Naive thymus-derived CD8-positive, alpha-beta T cell (primary cell): ENCODE results near the gene TSPAN18. TPM values are rescaled to one million over a fixed set of nuclear protein-coding genes. Genes with fewer than 3 reads are reported as not detected.

Source experiments
- ATAC-seq, 2 donors: fragments of 150-1000 bp; cut with Tn5 transposase in 1 of 2; sonication (Bioruptor Pico), chemical (Tn5 transposase) in 1 of 2; 1 replicate in 1 of 2; 2 replicates in 1 of 2; pipeline ENCODE4 v1.10.0; 2021; ENCODE audit warnings: mild to moderate bottlenecking in 2 of 2, moderate library complexity in 2 of 2
- POLR2A ChIA-PET: fragments of 350-600 bp; sonication (Branson Sonifier 250); formaldehyde crosslinking; loops from one replicate; lab custom pipeline; 2021; ENCODE audit warnings: antibody characterized with exemption; lab: Charles Lee
- DNase-seq, 10 donors: peaks; one replicate each; pipeline versions ENCODE4 v3.0.0 to v3.0.0-alpha.2; 2020 to 2022
- H3K27ac Mint-ChIP-seq, 10 donors: one replicate each; pipeline ENCODE4 v1.8.0; 2020 to 2022; ENCODE audit warnings: mild to moderate bottlenecking in 10 of 10, mixed read lengths in 10 of 10, moderate library complexity in 4 of 10, inconsistent platforms in 1 of 10
- H3K27me3 Mint-ChIP-seq, 5 donors: one replicate each; pipeline ENCODE4 v1.8.0; 2021 to 2022; ENCODE audit warnings: mixed read lengths in 5 of 5
- H3K36me3 Mint-ChIP-seq, 3 donors: one replicate each; pipeline ENCODE4 v1.8.0; 2020 to 2022; ENCODE audit warnings: mixed read lengths in 3 of 3, mild to moderate bottlenecking in 2 of 3, inconsistent platforms in 1 of 3
- H3K4me1 Mint-ChIP-seq, 4 donors: one replicate each; pipeline ENCODE4 v1.8.0; 2021 to 2022; ENCODE audit warnings: mixed read lengths in 4 of 4
- H3K4me3 Mint-ChIP-seq, 10 donors: one replicate each; pipeline ENCODE4 v1.8.0; 2020 to 2022; ENCODE audit warnings: mild to moderate bottlenecking in 10 of 10, mixed read lengths in 10 of 10, moderate library complexity in 6 of 10, inconsistent platforms in 1 of 10
- H3K9me3 Mint-ChIP-seq, 9 donors: one replicate each; pipeline ENCODE4 v1.8.0; 2020 to 2022; ENCODE audit warnings: mixed read lengths in 9 of 9, mild to moderate bottlenecking in 3 of 9, inconsistent platforms in 1 of 9, moderate library complexity in 1 of 9
- polyA plus RNA-seq, 3 donors: library from polyadenylated mRNA; unstranded; fragments of 300-500 nt; fragmentation: Illumina TruSeq; gene quantifications; one replicate each; pipeline ENCODE4 v1.2.3, GENCODE V29; 2021
- total RNA-seq, 8 experiments: library from RNA in 2 of 8; stranded (reverse) in 2 of 8; gene quantifications; one replicate each; pipeline ENCODE4 v1.2.3 and lab custom pipeline; 2021 to 2026

The TSPAN18 gene
- total and polyA plus RNA-seq, 5 experiments from 2014 or later, result 0.73 to 5.5 (median 1.5) TPM

DNA sequence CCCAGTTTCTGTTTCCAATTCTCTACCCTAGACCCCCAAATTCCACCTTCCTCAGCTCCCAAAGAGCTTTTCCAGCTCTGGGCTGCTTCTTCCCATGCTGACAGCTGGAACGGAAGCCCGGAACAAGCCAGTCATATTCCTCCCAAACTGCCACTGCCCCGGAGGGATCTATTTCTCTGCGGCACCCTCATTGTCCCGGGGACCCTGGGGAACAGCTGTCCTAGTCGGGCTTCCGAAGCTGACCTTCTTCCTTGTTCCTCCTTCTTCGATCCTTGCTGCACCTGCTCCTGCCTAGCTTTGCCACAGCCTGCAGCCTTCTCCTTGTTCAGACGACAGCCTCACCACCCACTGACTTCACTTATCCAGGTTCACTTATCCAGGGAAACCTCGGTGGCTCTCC, 105.7 kb downstream of the TSPAN18 start:
- Mint-ChIP-seq H3K4me3 (no peak overlapping the region), H3K27ac (no peak overlapping the region), H3K9me3 (peaks cover 0 to 5% (median 0%) of the 10 kb centered on the region in 9 donors), H3K27me3 (peaks cover 0 to 9% (median 1%) of the 10 kb centered on the region in 5 donors), H3K4me1 (peaks cover 0 to 5% (median 0%) of the 10 kb centered on the region in 4 donors), H3K36me3 (no peaks in the 10 kb centered on the region)
- POLR2A ChIA-PET, result no interaction called here
- DNase-seq (no peak), ATAC-seq (no peak)

DNA sequence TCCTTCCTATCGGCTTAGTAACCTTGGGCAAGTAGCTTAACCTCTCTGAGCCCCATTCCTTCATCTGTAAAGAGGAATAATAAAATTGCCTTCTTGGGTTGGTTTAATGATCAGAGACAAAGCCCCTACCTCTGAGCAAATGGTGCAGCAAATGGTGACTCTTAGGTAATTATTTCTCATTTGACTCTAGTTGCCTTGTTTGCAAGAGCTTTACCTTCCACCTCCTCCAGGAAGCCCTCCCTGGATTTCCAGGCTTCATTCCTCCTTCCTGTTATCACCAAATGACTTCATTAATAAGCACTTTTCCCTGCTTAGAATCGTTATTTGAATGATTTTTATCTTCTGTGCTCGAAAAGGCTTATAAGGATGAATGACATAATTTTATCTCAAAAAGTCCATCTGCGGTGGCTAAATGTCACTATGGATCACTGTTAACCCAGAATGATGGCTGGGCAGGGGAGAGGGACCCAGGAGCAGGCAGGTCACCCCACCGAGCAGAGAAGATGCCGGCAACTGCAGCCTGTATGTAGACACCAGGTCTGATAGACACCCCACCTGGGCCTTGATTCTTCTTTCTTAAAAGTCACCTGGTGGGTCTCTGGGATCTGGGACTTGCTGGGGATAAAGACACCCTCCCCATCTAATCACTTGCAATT, 106.6 kb downstream of the TSPAN18 start:
- Mint-ChIP-seq H3K9me3 (peaks cover 0 to 5% (median 0%) of the 10 kb centered on the region in 9 donors), H3K27me3 (peaks cover 0 to 9% (median 1%) of the 10 kb centered on the region in 5 donors), H3K27ac (no peak overlapping the region), H3K4me3 (no peak overlapping the region), H3K4me1 (peaks cover 0 to 5% (median 0%) of the 10 kb centered on the region in 4 donors), H3K36me3 (peaks cover 0 to 4% (median 0%) of the 10 kb centered on the region in 3 donors)
- ATAC-seq (no peak), DNase-seq (no peak)
- POLR2A ChIA-PET, result no interaction called here

DNA sequence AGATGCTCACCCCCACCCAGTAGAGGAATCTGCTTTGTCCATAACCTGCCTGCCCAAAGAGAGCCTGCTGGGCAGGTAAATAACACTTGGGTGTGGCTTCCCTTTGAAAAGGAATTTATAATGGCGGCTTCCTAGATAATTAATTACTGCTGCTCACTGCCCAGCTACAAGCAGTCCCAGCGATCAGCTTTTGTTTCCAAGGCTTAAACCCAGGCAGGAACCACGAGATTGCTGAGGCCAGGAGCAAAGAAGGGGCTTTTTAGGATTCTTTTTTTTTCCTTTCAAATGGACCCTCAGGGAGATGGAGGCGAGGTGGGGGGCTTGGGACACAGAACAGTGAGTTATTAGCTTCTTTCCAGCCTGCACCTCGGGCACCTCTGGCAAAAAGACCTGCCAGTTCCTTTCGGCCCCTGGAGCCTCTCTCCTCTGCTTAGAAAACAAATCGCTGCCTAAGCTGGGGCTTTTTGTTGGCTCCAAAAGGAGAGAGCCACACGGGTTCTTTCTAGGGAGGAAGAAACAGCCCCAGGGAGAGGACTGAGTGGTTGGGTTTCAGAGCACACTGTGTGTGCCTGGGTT, 107.2 kb downstream of the TSPAN18 start:
- Mint-ChIP-seq H3K4me3 (no peak overlapping the region), H3K36me3 (peaks cover 0 to 4% (median 0%) of the 10 kb centered on the region in 3 donors), H3K4me1 (peaks cover 0 to 5% (median 0%) of the 10 kb centered on the region in 4 donors), H3K27ac (no peak overlapping the region), H3K9me3 (peaks cover 0 to 5% (median 0%) of the 10 kb centered on the region in 9 donors), H3K27me3 (peaks cover 0 to 9% (median 1%) of the 10 kb centered on the region in 5 donors)
- POLR2A ChIA-PET, result no interaction called here
- DNase-seq, result no peak
- ATAC-seq, result no peak

DNA sequence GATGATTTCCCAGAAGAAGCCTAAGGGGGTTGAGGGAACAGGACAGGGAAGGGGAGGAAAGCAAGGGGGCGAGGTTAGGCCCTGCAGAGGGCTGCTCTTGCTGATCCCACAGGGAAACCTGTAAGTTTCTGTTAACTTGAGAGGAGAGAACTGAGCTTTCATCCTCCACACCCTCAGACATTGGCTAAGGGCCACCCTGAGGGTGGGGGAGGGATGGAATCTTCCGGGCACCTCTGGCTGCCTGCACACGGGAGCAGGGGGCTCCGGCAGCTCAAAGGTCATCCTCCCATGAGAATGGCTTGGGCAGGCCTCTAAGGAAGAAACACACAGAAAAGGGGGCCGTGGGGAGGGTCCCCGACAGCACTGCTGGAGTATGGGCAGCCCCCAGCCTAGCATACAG, 108.1 kb downstream of the TSPAN18 start:
- POLR2A ChIA-PET, result no interaction called here
- H3K9me3 Mint-ChIP-seq, result peaks cover 0 to 5% (median 0%) of the 10 kb centered on the region in 9 donors

DNA sequence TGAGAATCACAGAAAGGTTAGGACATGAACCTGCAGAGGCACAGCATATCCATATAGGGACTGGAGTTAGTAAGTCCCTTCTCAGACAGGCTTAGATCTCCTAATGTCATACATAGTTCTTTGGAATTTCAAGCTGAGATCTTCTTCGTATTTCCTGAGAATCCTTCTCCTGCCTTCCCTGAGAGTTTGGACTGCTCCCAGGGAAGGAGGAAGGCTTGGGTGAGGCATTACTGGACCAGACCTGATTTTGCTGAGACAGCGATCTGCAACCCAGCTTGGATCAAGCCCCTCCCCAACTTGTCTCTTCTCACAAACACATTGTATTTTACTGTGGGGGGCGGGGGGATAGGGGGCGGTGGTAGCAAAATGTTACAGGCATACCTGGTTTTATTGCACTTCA, 108.5 kb downstream of the TSPAN18 start:
- Mint-ChIP-seq H3K27ac (no peak overlapping the region), H3K9me3 (peaks cover 0 to 5% (median 0%) of the 10 kb centered on the region in 9 donors), H3K27me3 (peaks cover 0 to 10% (median 1%) of the 10 kb centered on the region in 5 donors), H3K4me1 (peaks cover 0 to 2% (median 0%) of the 10 kb centered on the region in 4 donors), H3K4me3 (no peak overlapping the region), H3K36me3 (peaks cover 0 to 4% (median 0%) of the 10 kb centered on the region in 3 donors)
- POLR2A ChIA-PET, result no interaction called here
- DNase-seq, result no peak
- no peak for ATAC-seq

More for the DNA sequence above, 108.1 kb downstream of the TSPAN18 start:
- Mint-ChIP-seq H3K4me3 (no peak overlapping the region), H3K27ac (no peak overlapping the region), H3K4me1 (peaks cover 0 to 5% (median 0%) of the 10 kb centered on the region in 4 donors), H3K27me3 (peaks cover 0 to 9% (median 1%) of the 10 kb centered on the region in 5 donors), H3K36me3 (peaks cover 0 to 4% (median 0%) of the 10 kb centered on the region in 3 donors)
- no peak for DNase-seq
- ATAC-seq, result no peak

DNA sequence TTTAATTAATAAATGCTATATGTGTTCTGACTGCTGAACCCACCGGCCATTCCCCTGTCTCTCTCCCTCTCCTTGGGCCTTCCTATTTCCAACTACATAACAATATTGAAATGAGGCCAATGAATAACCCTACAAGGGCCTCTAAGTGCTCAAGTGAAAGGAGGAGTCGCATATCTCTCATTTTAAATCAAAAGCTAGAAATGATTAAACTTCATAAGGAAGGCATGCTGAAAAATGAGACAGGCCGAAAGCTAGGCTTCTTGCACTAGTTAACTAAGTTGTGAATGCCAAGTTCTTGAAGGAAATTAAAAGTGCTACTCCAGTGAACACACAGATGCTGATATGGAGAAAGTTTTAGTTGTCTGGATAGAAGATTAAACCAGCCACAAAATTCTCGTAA, 109.2 kb downstream of the TSPAN18 start:
- ATAC-seq (no peak), DNase-seq (no peak)
- POLR2A ChIA-PET, result no interaction called here
- H3K4me1 Mint-ChIP-seq, result peaks cover 0 to 2% (median 0%) of the 10 kb centered on the region in 4 donors
- H3K36me3 Mint-ChIP-seq, result peaks cover 0 to 4% (median 0%) of the 10 kb centered on the region in 3 donors
- no peak overlapping the region for H3K27ac Mint-ChIP-seq
- H3K27me3 Mint-ChIP-seq, result peaks cover 0 to 11% (median 1%) of the 10 kb centered on the region in 5 donors
- peaks cover 0 to 6% (median 0%) of the 10 kb centered on the region in 9 donors for H3K9me3 Mint-ChIP-seq
- H3K4me3 Mint-ChIP-seq, result no peak overlapping the region

DNA sequence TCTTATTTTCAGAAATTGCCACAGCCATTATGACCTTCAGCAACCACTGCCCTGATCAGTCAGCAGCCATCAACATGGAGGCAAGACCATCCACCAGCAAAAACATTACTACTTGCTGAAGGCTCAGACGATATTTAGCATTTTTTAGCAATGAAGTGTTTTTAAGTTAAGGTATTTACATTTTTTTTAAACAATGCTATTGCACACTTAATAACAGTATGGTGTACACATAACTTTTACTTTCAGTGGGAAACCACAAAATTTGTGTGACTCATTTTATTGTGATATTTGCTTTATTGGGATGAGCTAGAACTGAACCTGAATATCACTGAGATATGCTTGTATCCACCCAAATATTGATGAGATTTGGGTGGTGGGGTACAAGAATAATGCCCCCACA, 110.9 kb downstream of the TSPAN18 start:
- Mint-ChIP-seq H3K27ac (no peak overlapping the region), H3K9me3 (peaks cover 0 to 18% (median 11%) of the 10 kb centered on the region in 9 donors), H3K36me3 (peaks cover 3 to 10% (median 6%) of the 10 kb centered on the region in 3 donors), H3K4me1 (peaks cover 0 to 2% (median 0%) of the 10 kb centered on the region in 4 donors), H3K27me3 (peaks cover 0 to 6% (median 4%) of the 10 kb centered on the region in 5 donors), H3K4me3 (no peak overlapping the region)
- POLR2A ChIA-PET, result interaction anchor here (1.1 kb wide), 1 partner anchor 9 kb away, joined by 3 read pairs; no protein-coding TSS in a partner anchor
- DNase-seq, result no peak
- no peak for ATAC-seq

DNA sequence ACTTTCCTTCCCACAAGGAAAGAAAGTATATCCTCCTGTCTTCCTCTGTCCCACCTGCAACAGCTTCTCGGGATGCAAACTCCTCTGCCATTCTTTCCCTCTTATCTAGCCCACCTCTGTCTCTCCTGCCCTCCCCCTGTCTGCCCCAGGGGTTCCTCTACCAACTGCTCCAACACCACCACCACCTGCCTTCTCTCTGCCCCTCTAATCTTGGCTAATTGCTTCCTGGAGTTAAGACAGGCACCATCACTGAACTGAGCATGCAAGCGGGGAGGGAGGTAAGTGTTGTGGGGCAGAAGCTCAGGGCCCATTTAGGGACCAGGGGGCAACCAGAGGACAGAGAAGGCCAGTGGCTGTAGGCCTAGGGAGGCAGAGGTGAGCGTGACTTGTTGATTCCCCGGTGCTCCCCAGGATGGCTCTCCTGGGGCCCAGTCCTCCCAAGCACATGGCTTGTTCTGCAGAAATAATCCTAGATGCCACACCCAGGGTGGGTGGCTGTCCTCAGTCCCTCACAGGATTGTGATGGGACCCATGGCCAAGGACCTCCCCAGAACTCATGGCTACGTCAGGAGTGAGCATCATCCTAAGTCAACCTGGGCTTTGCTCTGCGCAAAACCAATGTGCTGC, 112.8 kb downstream of the TSPAN18 start:
- POLR2A ChIA-PET, result no interaction called here
- no peak overlapping the region for H3K27ac Mint-ChIP-seq

DNA sequence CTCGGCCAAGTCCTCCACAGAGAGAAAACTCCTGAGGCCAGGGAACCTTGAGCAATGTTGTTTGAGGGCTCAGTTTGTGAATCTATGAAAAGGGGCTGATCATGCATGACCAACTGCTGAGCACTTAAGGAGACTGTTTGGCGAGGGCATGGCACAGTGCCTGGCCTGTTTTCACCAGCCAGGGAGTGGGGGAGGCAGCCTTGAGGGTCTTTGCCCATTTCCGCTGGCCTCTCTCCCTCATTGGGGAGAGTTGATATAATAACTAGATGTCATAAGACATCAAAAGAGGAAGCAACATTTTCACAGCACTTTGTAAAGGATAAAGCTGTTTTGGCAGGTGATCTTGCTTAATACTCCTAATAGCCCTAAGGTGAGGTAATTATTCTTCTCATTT, 113.3 kb downstream of the TSPAN18 start:
- no peaks in the 10 kb centered on the region for H3K4me1 Mint-ChIP-seq
- DNase-seq (no peak), ATAC-seq (no peak)
- peaks cover 11 to 29% (median 22%) of the 10 kb centered on the region in 3 donors for H3K36me3 Mint-ChIP-seq
- H3K27ac Mint-ChIP-seq, result no peak overlapping the region
- POLR2A ChIA-PET, result no interaction called here
- no peak overlapping the region for H3K4me3 Mint-ChIP-seq
- peaks cover 9 to 42% (median 29%) of the 10 kb centered on the region in 9 donors for H3K9me3 Mint-ChIP-seq
- H3K27me3 Mint-ChIP-seq, result peaks cover 0 to 6% (median 0%) of the 10 kb centered on the region in 5 donors

More for the DNA sequence above, 112.8 kb downstream of the TSPAN18 start:
- peaks cover 7 to 37% (median 27%) of the 10 kb centered on the region in 9 donors for H3K9me3 Mint-ChIP-seq
- DNase-seq (no peak), ATAC-seq (no peak)
- no peak overlapping the region for H3K4me3 Mint-ChIP-seq
- H3K4me1 Mint-ChIP-seq, result no peaks in the 10 kb centered on the region
- peaks cover 10 to 27% (median 17%) of the 10 kb centered on the region in 3 donors for H3K36me3 Mint-ChIP-seq
- peaks cover 0 to 6% (median under 1%) of the 10 kb centered on the region in 5 donors for H3K27me3 Mint-ChIP-seq

DNA sequence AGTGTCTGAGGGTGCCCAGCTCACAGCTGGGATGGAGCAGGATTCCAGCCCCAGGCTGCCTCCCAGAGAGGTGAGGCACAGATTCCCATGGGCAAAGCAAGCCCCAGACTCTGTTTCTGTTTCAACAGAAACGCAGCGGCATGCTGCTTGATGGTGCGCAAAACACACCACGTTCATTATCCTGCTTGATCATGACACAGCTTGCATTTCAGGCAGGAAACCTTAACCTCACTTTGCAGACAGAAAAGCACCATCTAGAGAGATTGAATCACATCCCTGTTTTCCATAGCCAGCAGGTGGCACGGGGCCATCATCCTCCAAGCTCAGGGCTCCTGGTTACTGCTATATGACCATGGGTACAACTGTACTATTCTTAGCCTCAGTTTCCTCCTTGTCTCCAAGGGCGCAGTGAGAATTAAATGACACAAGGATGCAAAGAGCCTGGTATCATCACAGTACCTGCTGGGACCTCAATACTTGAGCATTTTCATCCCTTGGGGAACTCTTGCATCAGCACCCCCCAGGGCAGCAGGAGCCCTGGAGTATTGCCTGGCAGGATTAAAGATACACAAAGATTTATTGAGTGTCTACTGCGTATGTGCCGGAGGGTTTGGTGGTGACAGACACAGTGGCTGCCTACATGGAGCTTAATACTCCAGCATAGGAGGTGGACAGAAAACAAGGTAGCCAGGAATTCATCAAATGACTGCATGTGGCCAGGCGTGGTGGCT, 113.9 kb downstream of the TSPAN18 start:
- Mint-ChIP-seq H3K9me3 (peaks cover 9 to 48% (median 31%) of the 10 kb centered on the region in 9 donors), H3K27ac (no peak overlapping the region), H3K4me1 (no peaks in the 10 kb centered on the region), H3K36me3 (peaks cover 11 to 34% (median 26%) of the 10 kb centered on the region in 3 donors), H3K4me3 (no peak overlapping the region), H3K27me3 (peaks cover 0 to 6% (median 0%) of the 10 kb centered on the region in 5 donors)
- DNase-seq (no peak), ATAC-seq (no peak)
- POLR2A ChIA-PET, result no interaction called here

DNA sequence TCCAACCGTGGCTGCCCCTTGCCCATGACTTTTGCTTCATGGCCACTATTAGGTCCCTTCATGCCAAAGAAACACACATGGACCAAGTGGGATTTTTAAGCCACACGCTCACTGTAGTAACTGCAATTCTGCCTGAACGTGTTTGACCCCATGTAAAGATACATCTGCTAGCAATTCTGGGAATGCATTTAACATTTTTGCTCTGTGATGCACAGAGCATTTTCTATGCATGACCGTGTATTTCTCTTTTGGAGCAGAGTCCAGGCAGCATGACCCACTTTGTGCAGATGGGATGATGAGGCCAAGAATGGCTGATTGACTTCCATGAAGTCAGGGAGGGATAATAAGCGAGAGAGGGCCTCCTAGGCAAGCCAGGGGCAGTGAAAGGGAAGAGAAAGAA, 115.5 kb downstream of the TSPAN18 start:
- Mint-ChIP-seq H3K9me3 (peaks cover 9 to 59% (median 44%) of the 10 kb centered on the region in 9 donors), H3K4me3 (no peak overlapping the region), H3K4me1 (no peaks in the 10 kb centered on the region), H3K36me3 (peaks cover 20 to 49% (median 35%) of the 10 kb centered on the region in 3 donors), H3K27me3 (peaks cover 0 to 6% (median 4%) of the 10 kb centered on the region in 5 donors), H3K27ac (no peak overlapping the region)
- POLR2A ChIA-PET, result no interaction called here
- DNase-seq, result no peak
- ATAC-seq, result no peak

DNA sequence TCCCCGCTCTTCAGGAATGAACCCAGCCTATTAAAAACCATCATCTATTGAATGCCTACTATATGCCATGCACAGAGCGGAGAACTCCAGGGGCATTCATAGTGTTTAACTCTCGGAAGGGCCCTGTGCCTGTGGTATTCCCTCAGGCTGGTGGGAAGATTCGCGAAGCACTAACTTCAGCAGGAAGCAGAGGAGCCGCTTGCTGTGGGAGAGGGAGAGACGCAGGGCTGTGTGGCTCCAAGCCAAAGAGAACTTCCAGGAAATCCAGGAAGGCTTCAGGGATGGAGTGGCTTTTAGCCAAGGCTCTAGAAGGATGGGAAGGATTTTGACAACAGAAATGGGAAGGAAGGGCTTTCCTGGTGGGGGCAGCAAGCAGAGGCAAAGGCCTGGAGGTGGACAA, 120.1 kb downstream of the TSPAN18 start:
- no peak for DNase-seq
- no peak overlapping the region for H3K27ac Mint-ChIP-seq
- no peak for ATAC-seq
- no peak overlapping the region for H3K4me3 Mint-ChIP-seq
- peaks cover 17 to 44% (median 33%) of the 10 kb centered on the region in 3 donors for H3K36me3 Mint-ChIP-seq
- H3K27me3 Mint-ChIP-seq, result peaks cover 0 to 4% (median 0%) of the 10 kb centered on the region in 5 donors
- POLR2A ChIA-PET, result no interaction called here
- H3K9me3 Mint-ChIP-seq, result peaks cover 9 to 57% (median 35%) of the 10 kb centered on the region in 9 donors
- H3K4me1 Mint-ChIP-seq, result peaks cover 0 to 1% (median 0%) of the 10 kb centered on the region in 4 donors
